ENCODE data around the gene ZNF652.
"Not testable (repeated sequence)": the region's sequence is repeated elsewhere in the genome, so short reads cannot be mapped to it uniquely, and the experiment has no call there.

ZNF652 gene

GRCh38 chr17:49299996-49300395 lies 62.1 kb downstream of the ZNF652 start:
- no peak for DNase-seq

GRCh38 chr17:49298371-49298976 lies 63.6 kb downstream of the ZNF652 start:
- no peak for DNase-seq

GRCh38 chr17:49297141-49297540 lies 64.9 kb downstream of the ZNF652 start:
- no peak for DNase-seq

- no peak for DNase-seq
These were observed 67.9 kb downstream of the ZNF652 start for GRCh38 chr17:49294122-49294521.

GRCh38 chr17:49292901-49293300 lies 69.1 kb downstream of the ZNF652 start:
- no peak for DNase-seq

- DNase-seq, result no peak
These were observed 70.1 kb downstream of the ZNF652 start for GRCh38 chr17:49291929-49292328.

- DNase-seq, result no peak
These were observed 71.2 kb downstream of the ZNF652 start for GRCh38 chr17:49290690-49291359.

GRCh38 chr17:49288388-49288787 lies 73.7 kb downstream of the ZNF652 start:
- no peak for DNase-seq

GRCh38 chr17:49287481-49287880 lies 74.6 kb downstream of the ZNF652 start:
- no peak for DNase-seq

GRCh38 chr17:49286261-49286973 lies 75.6 kb downstream of the ZNF652 start:
- not testable (repeated sequence) for DNase-seq

GRCh38 chr17:49285716-49286115 lies 76.3 kb downstream of the ZNF652 start:
- no peak for DNase-seq

- no peak for DNase-seq
These were observed 81.1 kb downstream of the ZNF652 start for GRCh38 chr17:49280918-49281317.

GRCh38 chr17:49280061-49280460 lies 82.0 kb downstream of the ZNF652 start:
- DNase-seq, result no peak

- not testable (repeated sequence) for DNase-seq
These were observed 82.6 kb downstream of the ZNF652 start for GRCh38 chr17:49279263-49280015.

GRCh38 chr17:49278076-49278475 lies 84.0 kb downstream of the ZNF652 start:
- peak; percentile 16 for DNase-seq

- DNase-seq, result peak; percentile 24
These were observed 84.4 kb downstream of the ZNF652 start for GRCh38 chr17:49277638-49278037.

GRCh38 chr17:49275981-49276380 lies 86.1 kb downstream of the ZNF652 start:
- not testable (repeated sequence) for DNase-seq

GRCh38 chr17:49269356-49269755 lies 92.7 kb downstream of the ZNF652 start:
- DNase-seq, result no peak

GRCh38 chr17:49267912-49268311 lies 94.1 kb downstream of the ZNF652 start:
- no peak for DNase-seq

- no peak for DNase-seq
These were observed 95.8 kb downstream of the ZNF652 start for GRCh38 chr17:49266233-49266632.

- DNase-seq, result not testable (repeated sequence)
These were observed 100.5 kb downstream of the ZNF652 start for GRCh38 chr17:49261540-49261939.

- DNase-seq, result no peak
These were observed 101.2 kb downstream of the ZNF652 start for GRCh38 chr17:49260817-49261291.
